NCI-H146 treated with DMSO at 0.1 percent for 48 hours (cell line): ENCODE measurements around the gene DIP2C.

Source experiments
- DNase-seq: peaks from one replicate; lab custom pipeline; 2025; ENCODE audit not compliant: unreplicated experiment; lab: John Stamatoyannopoulos, UW

The DIP2C gene

DNA sequence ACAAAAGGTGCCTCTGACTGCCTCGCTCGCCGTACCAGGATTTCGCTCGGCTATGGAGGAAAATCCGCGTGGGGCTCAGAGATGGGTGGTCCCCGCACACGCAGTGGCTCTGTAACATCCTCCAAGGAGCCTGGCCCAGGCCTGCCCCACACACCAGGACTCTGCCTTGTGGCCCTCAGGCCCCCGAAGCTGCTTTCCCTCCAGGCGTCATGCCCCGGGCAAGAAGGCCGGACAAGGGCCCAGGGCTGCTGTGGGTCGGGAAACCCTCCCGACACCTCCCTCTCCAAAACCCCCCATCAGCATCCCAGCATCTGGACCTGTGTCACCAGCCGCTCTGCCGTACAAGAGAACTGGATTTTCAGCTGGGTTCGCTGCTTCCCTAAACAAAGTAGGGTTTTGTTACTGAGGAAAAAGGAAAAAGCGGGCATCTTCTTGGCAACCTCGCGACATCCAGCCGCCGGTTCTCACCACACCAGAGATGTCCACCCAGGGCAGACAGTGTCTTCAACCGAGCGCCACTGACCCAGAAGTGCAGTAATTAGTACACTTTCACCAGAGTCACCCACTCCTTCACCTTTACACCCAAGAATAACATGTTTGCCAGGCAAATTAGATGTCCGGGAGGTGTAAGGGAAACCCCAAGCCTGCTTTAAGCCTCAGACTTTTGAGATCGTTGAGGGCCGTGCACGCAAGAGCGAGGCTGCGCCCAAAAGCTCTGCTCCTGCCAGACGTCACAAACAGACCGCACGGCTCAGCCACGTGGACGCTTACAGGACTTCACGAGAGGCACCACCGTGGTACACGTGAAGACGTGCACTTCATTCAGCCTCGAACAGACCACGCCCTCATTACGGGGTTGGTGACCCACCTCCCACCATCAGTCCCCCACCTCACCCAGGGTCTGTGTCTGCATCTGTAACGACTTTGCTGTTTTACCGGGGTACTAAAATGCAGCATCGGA is 62.2 kb downstream of the DIP2C start:
- no peak for DNase-seq

DNA sequence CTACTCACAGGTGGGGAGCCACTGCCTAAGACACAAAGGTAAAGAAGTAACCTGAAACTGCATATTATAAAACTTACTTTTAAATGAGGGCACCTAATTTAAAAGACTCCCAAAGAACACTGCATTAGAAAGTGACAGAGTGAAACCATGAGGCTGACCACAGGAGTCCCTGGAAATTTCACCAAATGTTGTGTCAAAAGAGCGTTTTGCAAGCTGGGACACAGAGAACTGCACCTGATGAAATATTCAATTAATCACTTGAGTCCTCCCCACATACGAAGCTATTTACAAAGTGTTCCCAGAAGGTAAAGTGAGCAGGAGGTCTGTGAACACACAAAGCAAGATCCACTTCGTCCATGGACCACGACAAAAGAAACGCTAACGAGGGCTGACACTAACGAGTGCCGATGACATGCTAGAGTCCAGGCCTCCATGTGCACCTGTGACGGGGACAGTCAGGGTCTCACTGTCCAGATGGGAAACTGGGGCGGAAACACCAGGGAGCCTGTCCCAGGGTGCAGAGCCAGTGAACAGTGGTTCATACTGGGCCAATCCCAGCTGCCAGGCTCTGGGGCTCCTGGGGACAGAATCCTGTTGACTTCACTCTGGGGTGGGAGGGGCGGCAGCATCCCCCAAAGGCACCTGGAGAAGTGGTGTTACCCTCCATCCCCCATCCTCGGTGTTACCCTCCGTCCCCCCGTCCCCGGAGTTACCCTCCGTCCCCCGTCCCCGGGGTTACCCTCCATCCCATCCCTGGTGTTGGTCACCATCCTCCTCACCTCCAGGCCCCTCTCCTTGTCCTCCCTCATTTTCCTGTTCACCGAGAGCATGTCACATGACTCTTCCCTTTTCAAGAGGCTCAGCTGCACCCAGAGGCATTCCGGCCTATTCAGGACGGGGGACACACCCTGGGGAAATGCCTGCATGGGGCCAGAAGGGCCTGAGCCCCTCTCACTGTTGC is 63.4 kb downstream of the DIP2C start:
- DNase-seq = no peak

DNA sequence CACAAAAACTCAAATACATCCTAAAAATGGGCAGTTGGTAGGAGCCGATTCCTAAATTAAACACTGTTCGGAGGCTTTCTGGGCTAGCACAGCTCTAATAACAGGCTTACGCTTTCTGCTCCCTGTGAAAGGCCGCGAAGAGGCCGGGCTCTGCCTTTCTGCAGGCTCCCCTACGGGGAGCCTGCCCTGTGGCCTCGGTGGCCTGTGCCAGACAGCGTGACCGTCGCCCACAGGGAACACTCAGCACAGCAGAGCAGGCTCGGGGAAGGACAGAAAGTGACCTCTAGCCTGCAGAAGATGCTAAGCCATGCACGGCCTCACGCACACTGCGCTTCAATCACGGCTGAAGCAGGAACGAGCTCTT is 64.2 kb downstream of the DIP2C start:
- DNase-seq = no peak

DNA sequence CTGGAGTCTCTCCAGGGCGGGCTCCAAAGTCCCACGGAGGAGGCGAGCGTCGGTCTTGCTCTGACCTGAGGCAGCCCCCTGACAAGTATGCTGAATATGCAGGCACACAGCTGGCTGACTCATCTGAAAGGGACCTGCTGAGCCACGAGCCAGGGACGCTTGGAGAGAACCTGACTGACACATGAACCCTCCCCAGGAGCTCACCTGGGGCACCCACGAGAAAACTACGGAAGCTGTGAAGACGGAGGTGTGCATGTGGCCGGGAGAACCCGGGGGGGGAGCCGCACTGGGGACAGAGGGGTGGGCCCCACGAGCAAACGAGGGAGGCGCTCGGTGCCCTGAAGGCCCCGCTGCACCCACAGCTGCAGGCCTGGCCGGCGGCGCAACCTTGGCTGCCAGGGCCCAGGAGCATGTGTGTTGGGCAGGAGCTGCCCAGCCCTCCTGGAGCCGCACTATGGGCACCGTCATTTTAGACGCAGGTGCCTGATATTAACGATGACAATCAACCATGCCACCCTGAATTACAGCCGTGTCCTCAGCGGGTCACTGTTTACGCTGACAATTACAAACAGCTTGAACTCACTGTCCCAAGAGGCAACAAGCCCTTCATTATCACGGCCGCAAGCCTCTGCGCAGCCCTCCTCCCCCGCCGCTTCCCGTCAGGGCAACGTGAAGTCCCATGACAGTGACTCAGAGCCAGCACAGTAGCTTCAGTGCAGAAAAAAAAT is 64.7 kb downstream of the DIP2C start:
- DNase-seq = peak; percentile 94

DNA sequence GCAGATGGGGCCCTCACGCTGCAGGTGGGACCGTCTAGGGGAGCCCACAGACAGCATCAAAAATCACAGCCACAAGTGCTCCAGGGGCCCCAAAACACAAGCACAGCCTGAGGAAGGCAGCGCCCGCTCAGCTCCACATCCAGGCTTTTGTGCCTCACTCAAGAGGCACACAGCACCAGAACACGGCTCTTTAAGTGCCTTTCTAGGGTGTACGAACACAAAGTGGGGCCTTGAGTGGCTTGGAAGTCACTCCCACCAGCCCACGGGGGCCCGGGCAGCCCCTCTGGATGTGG is 65.2 kb downstream of the DIP2C start:
- no peak for DNase-seq

DNA sequence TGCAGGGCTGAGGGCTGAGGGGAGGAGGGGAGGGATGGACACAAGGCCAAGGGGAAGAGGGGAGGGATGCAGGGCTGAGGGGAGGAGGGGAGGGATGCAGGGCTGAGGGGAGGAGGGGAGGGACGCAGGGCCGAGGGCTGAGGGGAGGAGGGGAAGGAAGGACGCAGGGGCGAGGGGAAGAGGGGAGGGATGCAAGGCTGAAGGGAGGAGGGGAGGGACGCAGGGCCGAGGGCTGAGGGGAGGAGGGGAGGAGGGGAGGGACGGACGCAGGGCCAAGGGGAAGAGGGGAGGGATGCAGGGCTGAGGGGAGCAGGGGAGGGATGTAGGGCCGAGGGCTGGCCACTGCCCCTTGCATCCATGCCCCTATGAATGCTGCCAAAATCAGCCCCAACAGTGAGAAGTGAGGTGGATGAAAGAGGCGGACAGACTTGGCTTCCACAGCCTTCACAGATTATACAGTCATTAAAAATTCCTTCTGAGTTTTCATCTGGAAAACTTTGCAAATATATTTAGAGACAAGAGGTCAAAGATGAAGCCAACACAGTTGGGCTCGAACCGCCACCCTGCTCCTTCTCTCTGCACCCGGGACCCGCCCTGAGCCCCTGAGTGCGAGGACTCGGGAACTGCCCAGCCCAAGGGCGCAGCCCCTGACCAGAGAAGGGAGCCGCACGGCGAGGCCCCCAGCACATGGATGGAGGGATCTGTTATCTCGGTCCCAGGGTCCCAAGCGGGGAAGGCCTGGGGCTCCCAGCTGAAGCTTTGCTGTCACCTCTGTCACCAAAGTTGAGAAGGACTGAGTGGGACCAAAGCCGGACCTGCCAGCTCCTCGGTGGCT is 65.8 kb downstream of the DIP2C start:
- no peak for DNase-seq

DNA sequence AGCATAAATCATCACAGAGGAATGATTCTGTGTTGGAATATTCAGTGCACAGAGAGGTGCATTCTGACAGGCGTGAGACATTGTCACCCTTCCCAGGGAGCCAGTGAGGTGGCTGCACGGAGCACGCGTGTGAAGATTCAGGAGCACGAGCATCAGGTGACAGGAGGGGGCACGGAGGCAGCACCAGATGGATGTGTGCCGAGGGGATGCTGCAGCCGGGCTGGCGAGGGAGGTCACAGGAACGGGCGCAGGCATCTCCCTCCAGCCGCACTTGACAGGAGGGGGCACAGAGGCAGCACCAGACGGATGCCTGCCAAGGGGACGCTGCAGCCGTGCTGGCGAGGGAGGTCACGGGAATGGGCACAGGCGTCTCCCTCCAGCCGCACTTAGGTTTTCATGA is 66.5 kb downstream of the DIP2C start:
- no peak for DNase-seq

DNA sequence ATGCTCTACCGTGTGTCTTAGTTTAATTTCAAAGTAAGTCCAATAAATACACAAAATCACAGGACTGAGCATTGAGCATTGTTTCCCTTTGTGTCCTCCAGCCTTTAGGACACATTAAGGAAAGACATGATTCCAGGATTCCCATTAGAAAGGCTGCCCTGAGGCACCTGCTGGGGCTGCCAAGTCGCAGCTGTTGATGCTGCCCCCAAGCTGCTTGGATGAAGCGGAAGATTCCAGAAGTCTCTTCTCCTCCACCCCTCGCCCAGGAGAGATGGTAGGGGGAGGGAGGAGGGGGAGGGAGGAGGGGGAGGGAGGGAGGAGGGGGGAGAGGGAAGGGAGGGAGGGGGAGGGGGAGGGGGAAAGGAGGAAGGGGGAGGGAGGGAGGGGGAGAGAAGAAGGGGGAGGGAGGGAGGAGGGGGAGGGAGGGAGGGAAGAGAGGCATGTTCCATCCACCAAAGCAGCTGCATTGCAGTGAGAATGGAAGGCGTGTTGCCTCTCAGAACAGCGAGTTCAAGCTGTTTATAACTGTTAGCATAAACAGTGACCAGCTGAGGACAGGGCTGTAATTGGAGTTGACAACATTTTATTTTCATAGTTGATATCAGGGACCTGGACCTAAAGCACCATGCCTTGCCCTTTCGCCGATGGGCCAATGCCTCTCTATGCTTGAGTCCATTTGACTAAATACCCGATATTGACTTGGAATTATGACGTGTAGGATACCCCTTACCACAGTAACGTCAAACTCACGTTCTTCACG is 67.3 kb downstream of the DIP2C start:
- no peak for DNase-seq

DNA sequence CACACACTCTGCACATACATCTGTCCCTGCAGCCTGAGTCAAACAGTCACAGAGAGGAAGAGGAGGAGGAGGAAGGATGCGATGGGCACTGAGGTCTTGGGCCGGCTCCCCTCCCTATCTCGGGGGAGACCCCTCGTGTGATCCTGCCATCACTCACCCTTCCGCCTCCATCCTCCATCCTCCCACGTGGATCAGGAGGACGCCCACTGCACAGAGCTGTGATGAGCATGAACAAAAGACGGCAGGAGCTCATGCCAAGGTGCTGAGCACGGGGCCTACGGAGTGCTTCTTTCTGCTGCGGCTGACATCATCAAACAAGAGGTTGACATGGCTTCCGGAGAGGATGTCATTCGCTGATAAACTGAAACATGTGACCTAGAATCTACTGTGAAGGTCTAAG is 68.0 kb downstream of the DIP2C start:
- no peak for DNase-seq

DNA sequence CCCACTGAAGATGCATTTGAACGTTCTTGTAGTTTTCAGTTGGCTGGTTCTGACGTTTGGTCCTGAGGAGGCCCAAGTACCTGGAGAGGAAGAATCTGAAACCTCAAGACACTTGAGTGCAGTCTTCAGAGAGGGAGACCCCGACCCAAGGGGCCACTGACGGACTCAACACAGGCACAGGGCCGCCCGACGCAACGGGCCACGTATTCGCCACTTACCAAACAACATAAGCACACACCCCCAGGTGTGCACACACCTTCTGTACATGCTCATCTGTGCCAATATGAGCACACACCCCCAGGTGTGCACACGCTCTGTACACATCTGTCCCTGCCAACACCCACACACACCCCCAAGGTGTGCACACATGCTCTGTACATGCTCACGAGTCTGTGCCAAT is 68.5 kb downstream of the DIP2C start:
- DNase-seq = no peak

DNA sequence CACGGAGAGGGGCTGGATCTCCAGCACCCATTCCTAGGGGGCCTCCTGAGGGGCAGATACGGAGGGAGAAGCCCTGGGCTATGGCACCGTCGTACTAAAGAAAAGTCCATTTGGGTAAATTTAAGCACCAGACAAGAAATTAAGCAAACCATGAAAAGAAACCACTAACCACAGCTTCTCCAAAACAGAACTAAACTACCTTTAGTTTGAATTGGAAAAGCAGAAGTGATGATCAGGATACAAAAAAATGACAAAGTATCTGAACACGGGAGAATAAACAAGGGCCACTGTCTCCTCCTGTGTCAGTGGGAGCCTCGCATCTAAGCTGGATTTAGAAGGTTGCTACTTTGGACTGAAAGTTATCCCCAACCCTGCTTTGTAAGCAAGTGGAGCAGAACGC is 69.1 kb downstream of the DIP2C start:
- DNase-seq = no peak

DNA sequence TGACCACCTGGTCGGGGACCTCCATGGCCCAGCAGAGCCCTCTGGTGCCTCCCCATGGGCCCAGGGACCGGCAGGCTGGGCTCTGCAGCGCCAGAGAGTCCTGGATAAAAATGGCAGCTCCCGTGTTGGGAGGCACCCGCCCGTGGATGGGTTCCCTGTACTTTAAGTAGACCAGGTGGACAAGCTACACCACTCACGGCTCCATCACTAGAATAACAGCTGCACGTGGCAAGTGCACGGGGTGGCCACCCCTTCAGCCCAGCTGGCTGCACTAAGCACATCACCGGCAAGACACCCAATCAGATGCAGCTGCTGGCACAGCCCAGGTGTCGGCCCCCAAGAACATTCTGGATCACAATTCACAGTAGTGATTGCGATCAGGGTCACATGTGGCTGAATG is 69.8 kb downstream of the DIP2C start:
- no peak for DNase-seq

DNA sequence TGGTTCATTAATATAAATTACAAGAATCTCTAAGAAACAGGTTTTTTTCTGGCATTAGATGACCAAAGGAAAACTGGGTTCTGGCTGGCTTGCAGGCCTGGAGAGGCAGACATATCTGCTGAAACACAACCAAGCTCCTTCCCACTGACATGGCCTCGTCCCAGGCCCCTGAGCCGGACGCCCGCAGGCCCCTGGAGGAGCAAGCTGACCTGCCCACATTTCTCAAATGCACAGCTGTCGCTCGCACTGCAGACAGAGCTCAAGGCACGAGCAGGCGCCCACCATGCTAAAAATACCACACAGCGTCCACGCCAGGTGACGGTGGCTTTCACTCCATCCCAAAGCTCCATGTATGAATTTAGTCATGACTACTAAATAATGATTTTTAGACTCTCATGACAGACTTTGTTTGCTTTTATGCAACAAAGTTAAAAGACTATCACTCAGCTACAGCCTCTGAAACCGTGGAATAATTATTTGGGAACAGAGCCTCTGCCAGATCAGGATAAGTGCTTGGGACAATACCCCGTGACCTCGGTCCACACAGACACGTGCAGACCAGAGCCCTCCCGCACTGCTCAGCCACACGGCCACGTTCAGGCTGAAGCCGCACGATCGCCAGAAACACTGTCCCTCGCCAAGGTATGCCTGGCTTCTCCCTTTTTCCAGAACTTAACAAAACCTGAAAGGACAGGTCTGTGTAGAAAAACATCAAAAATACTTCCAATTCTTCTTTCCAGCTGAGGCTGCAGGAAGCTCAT is 71.1 kb downstream of the DIP2C start:
- no peak for DNase-seq

DNA sequence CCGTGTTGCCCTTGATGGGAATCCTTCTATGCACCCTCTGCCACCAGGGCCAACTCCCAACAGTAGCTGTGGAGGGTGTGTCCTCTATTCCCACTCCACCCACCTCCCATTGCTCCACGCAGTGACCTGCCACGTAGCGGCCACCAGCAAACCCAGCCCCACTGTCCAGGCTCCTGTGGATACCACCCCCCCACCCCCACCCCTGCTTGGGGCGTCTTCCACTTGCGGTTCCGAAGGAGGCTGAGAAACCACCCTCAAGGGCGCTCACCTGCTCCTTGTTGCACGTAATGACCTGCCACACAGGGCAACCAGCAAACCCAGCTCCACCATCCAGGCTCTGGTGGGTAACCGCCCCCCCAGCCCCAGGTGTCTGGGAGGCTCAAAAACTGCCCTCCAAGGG is 72.0 kb downstream of the DIP2C start:
- DNase-seq = no peak

DNA sequence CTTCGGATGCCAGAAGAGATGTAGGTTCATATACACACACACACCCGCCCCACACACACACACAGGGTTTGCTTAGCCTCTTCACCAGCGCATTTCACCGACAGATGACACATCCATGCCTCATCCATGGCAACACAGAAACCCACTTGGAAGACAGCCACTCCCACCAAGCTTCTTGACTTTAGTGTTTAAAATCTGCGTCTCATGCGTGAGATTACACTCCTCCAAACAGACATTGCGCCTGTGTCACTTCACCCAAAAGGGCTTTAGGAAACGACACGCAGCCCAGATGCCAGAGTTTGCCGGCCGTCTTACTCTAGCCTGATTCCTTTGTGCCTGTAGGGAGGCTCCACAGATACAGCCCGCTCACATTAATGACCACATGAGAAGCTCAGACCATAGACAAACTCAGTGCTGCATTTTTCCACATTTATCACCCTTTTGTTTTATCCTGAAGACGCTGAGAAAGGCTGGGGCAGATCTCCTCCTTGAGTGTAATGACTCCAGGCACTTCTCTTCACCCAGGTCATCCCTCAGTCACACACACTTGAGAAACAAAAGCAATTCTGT is 73.8 kb downstream of the DIP2C start:
- no peak for DNase-seq

DNA sequence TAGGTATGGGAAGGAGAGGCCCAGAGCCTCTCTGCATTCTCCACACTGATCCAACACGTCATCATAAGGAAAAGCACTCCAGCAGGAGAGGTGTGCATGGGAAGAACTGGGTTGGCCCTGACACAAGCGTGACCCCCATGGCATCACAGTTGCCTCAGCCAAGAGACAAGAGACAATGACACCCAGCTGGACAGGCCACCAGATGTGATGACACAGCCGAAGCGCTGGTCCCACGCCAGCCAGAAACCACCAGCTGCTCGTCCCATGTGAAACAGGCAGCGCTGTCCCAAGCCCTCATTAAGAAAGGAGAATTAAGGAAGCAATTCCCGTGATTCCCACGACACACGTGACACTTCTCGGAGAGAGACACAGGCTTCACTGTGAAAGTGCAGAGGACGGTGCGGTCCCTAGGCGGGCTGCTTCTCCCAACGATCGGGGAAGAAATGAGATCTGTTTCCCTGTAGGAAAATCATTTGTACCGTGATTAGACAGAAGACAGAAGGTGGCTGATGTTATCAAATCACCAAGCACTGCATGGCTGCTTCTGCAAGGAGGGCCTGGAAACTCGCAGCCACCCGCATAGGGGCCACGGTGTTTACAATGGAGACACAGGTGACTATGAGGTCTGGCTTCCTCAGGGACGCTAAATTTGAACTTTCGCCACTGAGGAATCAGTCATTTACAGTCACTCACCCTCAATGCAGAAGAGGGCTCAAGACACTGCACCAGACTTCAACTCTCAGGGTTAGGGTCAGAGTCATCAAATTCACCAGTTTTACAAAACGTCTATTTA is 74.5 kb downstream of the DIP2C start:
- no peak for DNase-seq

DNA sequence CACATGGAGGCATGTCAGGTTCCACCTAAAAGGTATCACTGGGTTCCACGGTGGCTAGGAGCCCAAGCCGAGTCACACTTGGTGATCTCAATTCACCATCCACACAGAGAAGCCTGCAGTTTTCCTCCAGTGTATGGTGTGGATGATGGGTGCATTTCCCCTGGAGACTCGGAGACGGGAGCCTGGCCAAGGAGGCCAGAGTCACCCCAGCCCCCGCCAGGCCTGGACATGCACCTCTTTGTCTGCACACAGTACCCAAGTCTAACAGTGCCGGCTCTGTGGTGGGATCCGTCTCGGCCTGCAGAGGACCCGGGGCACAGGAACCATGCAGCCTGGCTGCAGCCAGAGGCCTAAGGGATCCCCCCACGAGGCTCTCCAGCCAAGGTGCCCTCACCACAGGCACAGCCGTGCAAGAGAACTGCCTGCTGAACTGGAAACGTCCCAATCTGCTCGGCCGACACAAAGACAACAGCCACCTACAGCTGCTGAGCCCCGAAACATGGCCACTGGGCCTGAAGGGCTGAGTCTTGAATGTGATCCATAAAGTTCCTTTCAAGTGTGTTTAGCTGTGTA is 75.2 kb downstream of the DIP2C start:
- DNase-seq = no peak
